Liver (tissue), 3 donors: ENCODE results near the gene SGCD.

Experiments
- CTCF ChIP-seq: fragments of 150-350 bp; IDR thresholded peaks from 2 replicates; pipeline ENCODE4 v1.5.1; 2017; ENCODE audit warnings: improper control_type of control experiment, low read depth, low read length; ENCODE audit not compliant: missing input control
- GABPA ChIP-seq, 2 donors: IDR thresholded peaks in 1 of 2; conservative IDR thresholded peaks in 1 of 2; 2 replicates each; pipeline ENCODE4 v1.6.1; 2016; ENCODE audit warnings: antibody characterized with exemption in 2 of 2, mild to moderate bottlenecking in 1 of 2, moderate library complexity in 1 of 2
- HNF4A ChIP-seq, 2 donors: conservative IDR thresholded peaks; 2 replicates each; pipeline ENCODE4 v1.6.1; 2016; ENCODE audit warnings: antibody characterized with exemption in 2 of 2, mild to moderate bottlenecking in 2 of 2
- TAF1 ChIP-seq: conservative IDR thresholded peaks from 2 replicates; pipeline ENCODE4 v1.6.1; 2016; ENCODE audit warnings: antibody characterized with exemption, mild to moderate bottlenecking
- donor health status: healthy.
- donor health status: healthy.

DNA sequence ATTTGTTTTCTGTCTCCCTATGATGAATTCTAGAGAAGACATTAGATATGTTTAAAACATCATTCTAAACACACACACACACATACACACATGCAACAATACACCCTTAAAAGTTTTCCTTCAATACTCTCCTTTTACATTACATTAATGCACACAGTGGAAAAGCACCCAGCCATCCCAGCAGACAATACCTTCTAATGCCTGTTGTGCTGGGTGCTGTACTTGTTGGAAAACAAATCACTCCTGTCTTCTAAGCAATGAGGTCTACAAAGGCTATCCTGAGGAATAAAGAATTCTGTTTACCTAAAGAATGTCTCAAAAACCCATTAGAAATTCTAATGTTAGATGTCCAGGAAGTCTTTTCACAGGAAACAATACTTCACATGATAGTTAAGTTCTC, 264.0 kb downstream of the SGCD start:
- TF ChIP-seq HNF4A (conservative IDR thresholded peaks at IDR 0.05) (no peak), CTCF (no peak), TAF1 (no peak), GABPA (IDR thresholded peaks at IDR 0.05 in 1 of 2, conservative IDR thresholded peaks at IDR 0.05 in 1 of 2) (no peak)
